IMR-90 (cell line): ENCODE measurements around the gene LRRC1. TPM values are rescaled to one million over a fixed set of nuclear protein-coding genes. Genes with fewer than 3 reads are reported as not detected.
A peak's percentile ranks its signal among the peaks of the same experiment; 100 is the strongest.
"Not testable (repeated sequence)": the region's sequence is repeated elsewhere in the genome, so short reads cannot be mapped to it uniquely, and the experiment has no call there.

Experiments
- ATAC-seq: fragments of 200-7000 bp; cut with Tn5 transposase; 2 replicates; pipeline ENCODE4 v1.9.1; 2020; ENCODE audit warnings: low read depth, mild to moderate bottlenecking, moderate library complexity
- BruUV-seq: library from RNA; stranded (reverse); fragments of 400-500 nt; replicated peaks from 2 replicates; lab custom pipeline; 2021; lab: Mats Ljungman, UMichigan
- CTCF ChIA-PET: fragments of 300-600 bp; formaldehyde crosslinking; extraction: SDS; loops from one replicate; lab custom pipeline; 2021; ENCODE audit warnings: antibody characterized with exemption; lab: Yijun Ruan, JAX
- POLR2A ChIA-PET: fragments of 300-600 bp; sonication (Branson Sonifier 250); formaldehyde crosslinking; loops from one replicate; lab custom pipeline; 2022; ENCODE audit warnings: antibody characterized with exemption; ENCODE audit not compliant: unreplicated experiment; lab: Charles Lee
- DNase-seq: peaks from one replicate; pipeline ENCODE4 v3.0.0; 2013
- H2AFZ ChIP-seq: replicated peaks from 2 replicates; pipeline ENCODE3; 2013; ENCODE audit warnings: low read length, mild to moderate bottlenecking; ENCODE audit not compliant: poor library complexity
- H2AK5ac ChIP-seq: 2 replicates; pipeline ENCODE4 v1.6.1; 2013; ENCODE audit warnings: low read depth, low read length, inconsistent platforms
- H2AK9ac ChIP-seq: replicated peaks from 2 replicates; pipeline ENCODE3; 2013; ENCODE audit warnings: mild to moderate bottlenecking, low read depth, low read length, moderate library complexity; ENCODE audit not compliant: poor library complexity
- H2BK120ac ChIP-seq: 2 replicates; pipeline ENCODE4 v1.6.1; 2013; ENCODE audit warnings: low read depth, low read length, inconsistent platforms
- H2BK15ac ChIP-seq: 3 replicates; pipeline ENCODE4 v1.6.1; 2013; ENCODE audit warnings: low read depth, low read length, inconsistent platforms
- H2BK20ac ChIP-seq: 2 replicates; pipeline ENCODE4 v1.6.1; 2013; ENCODE audit warnings: low read depth, mild to moderate bottlenecking, inconsistent platforms, low read length, moderate library complexity
- H2BK5ac ChIP-seq: 2 replicates; pipeline ENCODE4 v1.6.1; 2013; ENCODE audit warnings: mild to moderate bottlenecking, low read depth, low read length, inconsistent platforms; ENCODE audit not compliant: poor library complexity, severe bottlenecking
- H3K14ac ChIP-seq: replicated peaks from 2 replicates; pipeline ENCODE4 v1.6.1; 2013; ENCODE audit warnings: low read depth, low read length, inconsistent platforms
- H3K18ac ChIP-seq: 2 replicates; pipeline ENCODE4 v1.6.1; 2013; ENCODE audit warnings: low read depth, low read length, control low read depth
- H3K23ac ChIP-seq: 2 replicates; pipeline ENCODE4 v1.6.1; 2013; ENCODE audit warnings: low read depth, low read length, inconsistent platforms
- H3K27ac ChIP-seq: 2 replicates; pipeline ENCODE4 v1.5.1; 2013; ENCODE audit warnings: mild to moderate bottlenecking, control low read depth, low read length; ENCODE audit not compliant: insufficient read depth
- H3K27me3 ChIP-seq: 2 replicates; pipeline ENCODE4 v1.6.1; 2013; ENCODE audit warnings: low read length; ENCODE audit not compliant: control insufficient read depth, insufficient read depth
- H3K36me3 ChIP-seq: 2 replicates; pipeline ENCODE4 v1.6.1; 2013; ENCODE audit warnings: low read length, mixed read lengths; ENCODE audit not compliant: control insufficient read depth, insufficient read depth
- H3K4ac ChIP-seq: 2 replicates; pipeline ENCODE4 v1.6.1; 2013; ENCODE audit warnings: low read depth, low read length, inconsistent platforms
- H3K4me1 ChIP-seq: 2 replicates; pipeline ENCODE4 v1.6.1; 2013; ENCODE audit warnings: low read length, mixed read lengths; ENCODE audit not compliant: control insufficient read depth, insufficient read depth
- H3K4me2 ChIP-seq: 2 replicates; pipeline ENCODE4 v1.6.1; 2013; ENCODE audit warnings: low read depth, mild to moderate bottlenecking, control low read depth, low read length, moderate library complexity
- H3K4me3 ChIP-seq: 2 replicates; pipeline ENCODE4 v1.5.1; 2013; ENCODE audit warnings: low read depth, mild to moderate bottlenecking, control low read depth, low read length, moderate library complexity; ENCODE audit not compliant: insufficient read depth
- H3K56ac ChIP-seq: 2 replicates; pipeline ENCODE4 v1.6.1; 2013; ENCODE audit warnings: low read length, inconsistent platforms; ENCODE audit not compliant: insufficient read depth; ENCODE audit errors: extremely low read depth
- H3K79me1 ChIP-seq, 2 experiments: 2 replicates each; pipeline ENCODE4 v1.6.1; 2013; ENCODE audit warnings: low read length in 2 of 2, inconsistent platforms in 1 of 2, low read depth in 1 of 2
- H3K9ac ChIP-seq: 2 replicates; pipeline ENCODE4 v1.6.1; 2013; ENCODE audit warnings: low read depth, low read length, control low read depth
- H3K9me1 ChIP-seq: 2 replicates; pipeline ENCODE4 v1.6.1; 2013; ENCODE audit warnings: low read length, inconsistent platforms; ENCODE audit not compliant: insufficient read depth
- H3K9me3 ChIP-seq: 2 replicates; pipeline ENCODE4 v1.6.1; 2013; ENCODE audit warnings: low read length; ENCODE audit not compliant: control insufficient read depth, insufficient read depth
- H4K20me1 ChIP-seq: 2 replicates; pipeline ENCODE4 v1.6.1; 2013; ENCODE audit warnings: low read length, inconsistent platforms; ENCODE audit not compliant: insufficient read depth
- H4K5ac ChIP-seq: 2 replicates; pipeline ENCODE4 v1.6.1; 2013; ENCODE audit warnings: mild to moderate bottlenecking, low read depth, low read length, control low read depth
- H4K8ac ChIP-seq, 2 experiments: 2 replicates each; pipeline ENCODE4 v1.6.1; 2013; ENCODE audit warnings: low read depth in 2 of 2, low read length in 2 of 2, control low read depth in 1 of 2, inconsistent platforms in 1 of 2
- H4K91ac ChIP-seq: 2 replicates; pipeline ENCODE4 v1.6.1; 2013; ENCODE audit warnings: low read depth, low read length, inconsistent platforms; ENCODE audit not compliant: insufficient read depth
- dilution Hi-C: fragments of 300-500 bp; cut with HindIII; formaldehyde crosslinking; loops from one replicate; pipeline ENCODE4 v1.14.3; 2018; ENCODE audit warnings: low sequenced_read_pairs; ENCODE audit not compliant: unreplicated experiment
- in situ Hi-C: fragments of 300-500 bp; cut with MboI; formaldehyde crosslinking; loops from 3 replicates; pipeline ENCODE4 v1.14.3; 2019; ENCODE audit warnings: low sequenced_read_pairs, inconsistent platforms, mixed read lengths
- intact Hi-C: fragments of 100-400 bp; cut with micrococcal nuclease; formaldehyde crosslinking; loops from 2 replicates; pipeline ENCODE4 v1.10.0; 2022
- polyA plus RNA-seq, 3 experiments: library from polyadenylated mRNA; depleted of rRNA; stranded (reverse); fragments of >200 nt; gene quantifications; 2 replicates each; pipeline ENCODE4 v1.2.3, GENCODE V29; 2012; ENCODE audit warnings: low replicate concordance in 1 of 3
- total RNA-seq: library from RNA; depleted of rRNA; stranded (reverse); fragments of >200 nt; gene quantifications from 2 replicates; pipeline ENCODE4 v1.2.3, GENCODE V29; 2012

Gene LRRC1
- total and polyA plus RNA-seq, 2 of the 4 experiments (the other 2 are of a cell fraction): 5.1 to 6.1 TPM

- H3K27me3 ChIP-seq, H2AFZ ChIP-seq, H2AK5ac ChIP-seq, H2BK20ac ChIP-seq, H3K18ac ChIP-seq, H2BK120ac ChIP-seq, H3K4ac ChIP-seq, H4K91ac ChIP-seq, H3K56ac ChIP-seq, dilution Hi-C loops, H2BK15ac ChIP-seq, ATAC-seq, in situ Hi-C loops, H2BK5ac ChIP-seq, H3K9me1 ChIP-seq, H3K79me1 ChIP-seq, CTCF ChIA-PET, H3K14ac ChIP-seq, H3K23ac ChIP-seq, H3K4me1 ChIP-seq, H3K4me2 ChIP-seq, H3K9ac ChIP-seq, H2AK9ac ChIP-seq, POLR2A ChIA-PET, BruUV-seq, H4K5ac ChIP-seq, H3K27ac ChIP-seq, H3K36me3 ChIP-seq, intact Hi-C loops, H3K4me3 ChIP-seq, H4K20me1 ChIP-seq, H3K9me3 ChIP-seq, H4K8ac ChIP-seq: not testable (repeated sequence)
- peak; percentile 62 for DNase-seq
Measured at GRCh38 chr6:53784991-53785390, 9.8 kb upstream of the LRRC1 start.
